ENCODE measurements around the gene MIGA1. TPM values are rescaled to one million over a fixed set of nuclear protein-coding genes. Genes with fewer than 3 reads are reported as not detected.

Gene MIGA1
- total and polyA plus RNA-seq, 2 of the 13 experiments (the other 11 are each of a cell fraction or from before 2014, with no cell fraction given): 3.8 to 6.6 TPM

- Histone ChIP-seq H3K27ac (ENCODE audit: extremely low read length, insufficient read depth, low read length) (no peak overlapping the region), H3K4me2 (ENCODE audit: low read depth, low read length) (no peak overlapping the region), H4K20me1 (ENCODE audit: insufficient read depth, low read length) (no peaks in the 10 kb centered on the region), H3K36me3 (replicated peaks in 1 of 2; ENCODE audit: control insufficient read depth in 1 of 2, insufficient read depth in 2 of 2, low read length in 2 of 2) (0 out of 5 replicates have a peak, but pooled peaks cover 0 to 1% of the 10 kb centered on the region in 2 experiments), H3K9ac (ENCODE audit: insufficient read depth, low read depth, low read length) (no peak overlapping the region), H3K4me1 (ENCODE audit: insufficient read depth, low read length) (peaks cover 19% of the 10 kb centered on the region), H2AFZ (ENCODE audit: low read length) (no peak overlapping the region), H3K9me3 (ENCODE audit: low read length) (no peaks in the 10 kb centered on the region), H3K79me2 (ENCODE audit: insufficient read depth, low read length) (no peaks in the 10 kb centered on the region), H3K27me3 (ENCODE audit: control insufficient read depth in 1 of 2, insufficient read depth in 2 of 2, low read length in 2 of 2) (no peaks in the 10 kb centered on the region), H3K4me3 (replicated peaks in 1 of 3; ENCODE audit: insufficient read depth in 1 of 3, low read depth in 2 of 3, low read length in 3 of 3) (no peak overlapping the region)
- in situ Hi-C loops (cut with HindIII; ENCODE audit: extremely low pct_ligation_motif_present, low pct_unique_long_range_greater_than_20kb): no loop called here
- ChIA-PET CTCF (ENCODE audit: low intra/inter-chr PET ratio, low total read pairs) (no interaction called here), POLR2A (no interaction called here)
- 58% methylated on average over 5 of the region's 5 CpGs for WGBS (ENCODE audit: low lambda C conversion rate)
- intact Hi-C loops (cut with micrococcal nuclease; ENCODE audit: unreplicated experiment): loop anchor here (2.0 kb wide), 1 partner anchor 38 kb away; the partner anchor contains the start of gene USP33
- ATAC-seq: peak; percentile 91
- DNase-seq (ENCODE audit: low spot score): peak; percentile 40
- peak; percentile 80 for FAIRE-seq
- BruUV-seq (replicated peaks): no TSS peak
- no peak for TF ChIP-seq SAFB2 (CRISPR knock-in tag; IDR thresholded peaks at IDR 0.05; ENCODE audit: borderline replicate concordance, low read depth)
- no peak for TF ChIP-seq AGO1 (IDR thresholded peaks at IDR 0.05; ENCODE audit: low read depth, low read length, poor library complexity, severe bottlenecking)
- no peak for TF ChIP-seq SETDB1 (CRISPR knock-in tag; IDR thresholded peaks at IDR 0.05; ENCODE audit: borderline replicate concordance)
- TF ChIP-seq MAFK (conservative IDR thresholded peaks at IDR 0.05 in 1 of 2, IDR thresholded peaks at IDR 0.05 in 1 of 2; ENCODE audit: low read length in 2 of 2): no peak
- TF ChIP-seq SYNCRIP (IDR thresholded peaks at IDR 0.05; ENCODE audit: insufficient read depth, low read depth, low read length): no peak
- peak; percentile 94 for TF ChIP-seq ZBTB33 (CRISPR knock-in tag; IDR thresholded peaks at IDR 0.05)
- TF ChIP-seq PHF5A (CRISPR knock-in tag; IDR thresholded peaks at IDR 0.05; ENCODE audit: low read depth, unreplicated experiment): no peak
- no peak for TF ChIP-seq SNAPC4 (CRISPR knock-in tag; IDR thresholded peaks at IDR 0.05)
- no peak for TF ChIP-seq NCOA5 (CRISPR knock-in tag; IDR thresholded peaks at IDR 0.05)
- no peak for TF ChIP-seq THAP11 (CRISPR knock-in tag; IDR thresholded peaks at IDR 0.05)
- no peak for TF ChIP-seq SNAI1 (CRISPR knock-in tag; IDR thresholded peaks at IDR 0.05; ENCODE audit: borderline replicate concordance)
- no peak for TF ChIP-seq KAT8 (CRISPR knock-in tag; IDR thresholded peaks at IDR 0.05)
- TF ChIP-seq ZNF513 (CRISPR knock-in tag; conservative IDR thresholded peaks at IDR 0.05): no peak
- TF ChIP-seq TEAD2 (CRISPR knock-in tag; IDR thresholded peaks at IDR 0.05): no peak
- TF ChIP-seq SP140L (CRISPR knock-in tag; IDR thresholded peaks at IDR 0.05; ENCODE audit: borderline replicate concordance): no peak
- TF ChIP-seq MAFG (CRISPR knock-in tag; IDR thresholded peaks at IDR 0.05): no peak
Measured at GRCh38 chr1:77796695-77797405, 17.4 kb downstream of the MIGA1 start.

Measured in HepG2 (cell line).